Activated naive CD4-positive, alpha-beta T cell treated with anti-CD3 and anti-CD28 coated beads, Interleukin-2, amount 50 U/mL, for 16 hours (primary cell): Measurements from ENCODE around the gene TAS1R1.

Experiments used
- DNase-seq: peaks from one replicate; pipeline ENCODE4 v3.0.0-alpha.2; 2020

The TAS1R1 gene

DNA sequence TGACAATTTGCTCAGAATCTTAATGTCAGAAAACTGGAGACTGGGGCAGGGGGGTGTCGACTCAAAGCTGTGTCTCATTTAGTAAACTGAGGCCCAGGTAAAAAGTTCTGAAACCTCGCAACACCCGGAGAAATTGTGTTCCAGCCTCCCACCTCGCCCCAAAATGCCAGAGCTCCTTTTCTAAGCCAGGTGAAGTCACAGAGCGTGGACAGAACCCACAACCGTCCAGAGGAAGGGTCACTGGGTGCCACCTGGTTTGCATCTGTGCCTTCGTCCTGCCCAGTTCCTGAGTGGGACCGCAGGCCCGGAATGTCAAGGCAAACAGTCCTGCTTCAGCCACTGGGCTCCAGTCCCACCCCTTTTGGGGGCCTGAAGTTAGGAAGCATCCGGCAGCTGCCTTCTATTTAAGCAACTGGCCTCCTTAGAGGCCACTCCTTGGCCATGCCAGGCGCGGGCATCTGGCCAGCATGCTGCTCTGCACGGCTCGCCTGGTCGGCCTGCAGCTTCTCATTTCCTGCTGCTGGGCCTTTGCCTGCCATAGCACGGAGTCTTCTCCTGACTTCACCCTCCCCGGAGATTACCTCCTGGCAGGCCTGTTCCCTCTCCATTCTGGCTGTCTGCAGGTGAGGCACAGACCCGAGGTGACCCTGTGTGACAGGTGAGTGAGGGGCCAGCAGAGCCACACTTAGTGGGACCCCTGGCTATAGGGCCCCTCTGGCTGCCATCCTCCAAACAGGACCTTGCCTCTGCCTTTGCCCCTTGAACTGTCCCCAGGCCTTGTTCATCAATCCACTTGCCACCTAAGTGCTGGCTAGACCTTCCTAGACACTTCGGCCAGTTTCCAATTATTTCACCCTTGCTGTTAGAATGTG is at the start of gene TAS1R1:
Gene TAS1R1, plus strand, starts transcription at position 401 of the 872 bp plus-strand sequence. Its CDS starts 67 bp downstream, at position 468.
- DNase-seq: no peak

DNA sequence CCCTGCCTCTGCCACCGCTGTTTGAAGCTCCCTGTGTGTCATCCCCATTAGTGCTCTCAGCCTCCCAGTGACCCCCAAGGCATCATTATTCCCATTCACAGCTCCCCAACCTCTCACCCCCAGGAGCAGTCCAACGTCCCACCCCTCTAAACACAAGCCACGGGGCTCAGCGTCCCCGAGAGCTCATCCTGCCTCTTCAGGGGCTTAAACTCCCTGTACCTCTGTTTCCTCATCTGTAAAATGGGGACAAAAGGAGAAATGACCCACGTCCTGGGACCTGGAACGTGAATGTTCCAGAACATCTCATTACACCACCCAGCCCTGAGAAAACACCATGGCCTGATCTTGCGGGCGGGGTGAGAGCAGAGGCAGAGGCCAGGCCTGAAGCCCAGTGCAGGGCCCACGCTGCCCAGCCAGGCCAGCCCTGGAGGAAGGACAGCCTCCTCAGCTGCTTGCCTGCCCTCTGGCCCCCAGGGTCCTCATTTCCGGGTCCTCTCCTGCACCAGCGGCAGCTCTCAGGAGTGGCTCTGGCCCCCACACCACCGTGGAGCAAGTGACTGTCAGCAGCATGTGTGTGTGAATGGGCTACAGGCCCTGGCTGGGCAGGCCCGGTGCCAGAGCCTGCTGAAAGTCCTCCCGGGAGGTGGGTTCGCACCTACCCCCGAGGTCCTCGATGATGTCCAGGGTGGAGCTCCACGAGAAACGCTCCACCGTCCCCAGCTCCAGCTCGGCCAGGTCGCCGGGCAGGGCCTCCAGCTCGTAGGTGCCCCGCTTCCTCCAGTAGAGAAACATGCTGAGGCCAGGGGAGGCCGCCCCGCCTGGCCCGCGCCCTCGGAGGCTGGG is 49.5 kb upstream of the TAS1R1 start:
- no peak for DNase-seq

DNA sequence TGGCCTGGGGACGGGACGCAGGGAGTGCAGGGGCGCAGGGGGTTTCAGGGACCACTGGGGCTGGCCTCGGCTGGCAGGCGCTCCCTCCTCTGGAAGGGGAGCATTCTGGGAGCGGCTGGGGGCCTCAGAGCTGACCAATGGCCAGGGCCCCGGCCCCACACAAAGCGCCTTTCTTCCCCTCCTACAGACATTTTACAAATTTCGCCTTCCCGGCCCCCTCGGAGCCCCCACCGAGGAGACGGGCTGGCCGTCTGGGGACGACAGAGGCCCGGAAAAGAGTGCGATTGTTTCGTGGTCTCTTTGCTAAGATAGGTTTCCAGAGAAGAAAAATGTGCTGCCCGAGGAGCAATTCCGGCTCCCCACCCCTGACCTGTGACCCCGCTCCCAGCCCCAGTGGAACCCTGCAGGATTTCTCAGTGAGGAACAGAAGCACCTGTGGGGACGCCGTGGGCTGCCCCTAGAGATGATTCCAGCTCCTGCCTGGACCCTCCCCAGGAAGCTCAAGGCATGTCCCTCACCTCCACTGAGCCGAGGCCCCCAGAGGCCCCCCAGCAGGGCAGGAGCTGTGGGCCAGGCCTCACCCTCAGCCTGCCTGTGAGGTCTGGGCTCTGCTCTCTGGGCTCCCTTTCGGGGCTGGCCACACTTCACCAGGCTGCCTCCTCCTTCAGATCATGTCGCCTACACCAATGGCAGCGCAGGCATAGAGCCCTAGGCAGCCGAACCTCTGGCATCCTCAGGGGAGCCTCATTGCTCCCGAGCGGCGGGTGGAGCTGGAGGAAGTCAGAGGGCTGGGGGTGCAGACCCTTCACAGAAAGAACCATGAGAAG is 48.7 kb upstream of the TAS1R1 start:
- no peak for DNase-seq

DNA sequence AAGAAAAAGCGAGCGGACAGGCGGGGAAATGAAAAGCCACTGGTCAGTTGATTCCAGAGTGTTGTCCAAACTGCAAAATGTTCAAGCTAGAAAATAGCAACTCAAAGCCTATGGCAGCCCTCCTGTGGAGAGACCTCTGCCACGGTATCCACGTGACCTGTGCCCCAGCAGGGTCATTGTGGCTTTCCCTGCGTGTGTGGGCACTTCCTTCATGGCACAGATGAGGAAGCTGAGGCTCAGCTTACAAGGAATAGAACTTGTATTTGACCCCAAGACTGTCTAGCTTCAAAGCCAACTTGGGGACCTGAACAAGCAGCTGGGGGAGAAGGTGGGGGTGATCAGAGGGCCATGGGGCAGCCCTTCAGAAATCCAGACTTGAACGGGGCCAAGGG is 48.1 kb upstream of the TAS1R1 start:
- DNase-seq: no peak

DNA sequence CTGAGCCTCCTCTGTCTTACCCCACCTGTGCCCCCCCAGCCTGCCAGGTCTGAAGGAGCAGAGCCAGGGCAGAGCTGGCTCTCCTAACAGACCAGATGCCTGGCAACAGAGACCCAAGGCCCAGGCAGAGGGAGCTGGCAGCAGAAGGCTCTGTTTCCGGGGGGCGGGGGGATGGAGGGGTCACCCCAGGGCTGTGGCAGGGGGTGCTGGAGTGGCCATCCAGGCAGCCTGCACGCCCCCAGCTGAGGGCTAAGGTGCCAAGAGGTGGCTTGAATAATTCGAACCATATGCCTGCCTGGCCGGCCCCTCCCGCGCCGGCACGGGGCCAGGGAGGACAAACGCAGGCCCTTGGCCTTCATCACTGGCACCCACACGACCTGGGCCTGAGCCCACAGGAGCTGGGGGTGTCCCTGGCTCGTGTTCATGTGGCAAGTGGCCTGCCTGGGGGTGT is 47.6 kb upstream of the TAS1R1 start:
- DNase-seq: no peak

DNA sequence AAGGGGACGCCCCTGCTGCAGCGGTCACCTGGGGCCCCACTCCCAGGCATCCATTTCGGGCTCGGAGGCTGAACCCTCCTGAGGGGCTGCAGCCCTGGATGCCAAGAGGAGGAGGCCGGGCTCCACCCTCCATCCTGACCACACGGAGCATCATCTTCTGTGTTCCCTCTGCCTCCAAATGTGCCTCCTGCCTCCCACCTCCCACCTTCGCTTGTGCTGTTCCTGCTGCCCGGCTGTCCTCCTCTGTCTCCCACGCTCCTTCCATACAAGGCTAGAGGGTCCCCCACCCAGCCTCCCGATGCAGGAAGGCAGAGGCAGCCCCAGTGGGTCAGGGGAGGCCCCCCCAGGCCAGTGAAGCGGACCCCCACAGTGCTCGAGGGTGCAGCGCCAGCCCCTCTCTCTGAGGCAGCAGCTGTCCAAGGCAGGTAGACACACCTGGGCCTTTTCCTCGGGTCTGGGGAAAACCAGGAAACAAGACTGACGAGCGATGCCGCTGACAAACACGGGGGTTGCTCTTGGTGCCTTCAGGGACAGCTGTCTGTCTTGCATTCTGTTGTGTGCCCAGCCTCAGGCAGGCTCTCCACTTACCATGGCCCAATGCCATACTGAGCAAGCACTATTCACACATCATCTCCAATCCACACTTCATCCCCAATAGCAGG is 46.8 kb upstream of the TAS1R1 start:
- no peak for DNase-seq

DNA sequence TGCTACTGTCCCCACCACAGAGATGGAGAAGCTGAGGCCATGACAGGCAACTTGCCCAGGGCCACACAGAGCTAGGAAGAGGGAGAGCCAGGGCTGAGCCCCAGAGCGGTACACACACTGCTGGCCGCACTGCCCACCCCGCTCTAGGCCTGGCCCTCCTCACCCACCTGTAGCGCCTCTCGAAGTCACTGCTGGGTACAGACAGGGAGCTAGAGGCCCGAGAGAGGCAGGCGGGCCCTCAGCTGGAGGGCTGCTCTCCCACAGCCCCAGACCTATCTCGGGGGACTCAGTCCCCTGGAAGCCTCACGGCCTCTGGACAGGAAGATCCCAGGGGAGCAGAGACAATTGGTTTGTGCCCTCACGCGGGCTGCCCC is 46.3 kb upstream of the TAS1R1 start:
- no peak for DNase-seq

DNA sequence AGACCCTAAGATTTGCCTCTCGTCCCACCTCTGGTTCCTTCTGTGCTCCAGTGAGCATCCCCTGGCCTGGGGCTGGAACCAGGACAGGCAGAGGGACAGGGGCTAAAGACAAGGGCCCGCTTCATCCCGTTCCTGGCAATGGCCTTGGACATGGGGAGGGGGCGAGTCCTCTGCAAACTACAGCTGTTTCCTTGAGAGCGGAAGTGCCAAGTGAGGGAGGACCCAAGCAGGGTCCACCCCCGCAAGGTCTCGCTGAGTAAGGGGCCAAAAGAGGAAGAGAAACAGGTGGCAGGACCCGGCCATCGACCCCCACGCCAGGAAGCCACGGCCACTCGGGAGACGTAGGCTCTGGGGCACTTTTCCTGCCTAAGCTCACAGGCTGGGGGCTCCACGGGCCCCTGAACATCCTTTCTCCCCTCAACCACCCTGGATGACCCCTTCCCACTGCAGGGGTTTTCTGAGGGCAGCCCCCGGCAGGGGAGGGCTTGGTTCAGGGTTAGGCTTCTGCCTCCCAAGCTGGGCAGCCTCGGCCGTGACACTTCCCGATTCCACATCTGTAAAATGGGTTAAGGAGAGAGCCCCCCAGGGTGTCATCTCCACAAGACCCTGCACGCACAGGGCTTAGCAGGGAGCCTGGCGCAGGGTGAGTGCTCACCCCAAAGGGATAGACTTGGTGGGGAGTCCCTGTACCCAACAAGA is 45.7 kb upstream of the TAS1R1 start:
- DNase-seq: no peak

DNA sequence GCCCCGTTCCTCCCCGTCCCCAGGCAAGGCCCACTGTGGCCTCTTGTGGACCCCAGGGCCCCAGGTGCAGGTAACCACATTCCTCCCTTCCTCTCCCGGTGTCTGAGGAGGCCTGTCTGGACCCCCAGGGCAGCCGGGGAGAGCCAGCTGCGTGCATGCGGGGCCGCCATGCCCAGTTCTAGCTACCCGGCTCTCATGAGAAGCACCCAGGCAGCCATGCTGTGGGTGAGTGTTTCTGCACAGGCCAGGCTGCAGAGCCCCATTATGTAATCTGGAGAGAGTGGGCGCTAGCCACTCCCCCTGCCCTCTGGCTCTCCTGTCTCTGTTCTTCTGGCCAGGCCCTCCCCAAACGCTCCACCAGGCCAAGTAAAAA is 45.2 kb upstream of the TAS1R1 start:
- DNase-seq: no peak

DNA sequence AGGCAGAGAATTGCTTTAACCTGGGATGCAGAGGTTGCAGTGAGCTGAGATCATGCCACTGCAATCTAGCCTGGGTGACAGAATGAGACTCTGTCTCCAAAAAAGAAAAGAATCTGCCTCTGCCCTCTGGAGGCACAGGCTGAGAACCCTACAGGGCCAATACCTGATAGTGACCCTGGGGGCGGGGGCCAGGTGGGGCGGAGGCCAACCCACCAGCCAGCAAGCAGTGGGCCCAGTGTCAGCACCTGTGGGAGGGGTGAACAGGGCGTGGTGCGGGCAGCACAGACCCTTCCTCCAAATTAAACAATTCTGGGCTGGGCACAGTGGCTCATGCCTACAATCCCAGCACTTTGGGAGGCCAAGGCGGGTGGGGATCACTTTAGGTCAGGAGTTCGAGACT is 44.6 kb upstream of the TAS1R1 start:
- DNase-seq: no peak

DNA sequence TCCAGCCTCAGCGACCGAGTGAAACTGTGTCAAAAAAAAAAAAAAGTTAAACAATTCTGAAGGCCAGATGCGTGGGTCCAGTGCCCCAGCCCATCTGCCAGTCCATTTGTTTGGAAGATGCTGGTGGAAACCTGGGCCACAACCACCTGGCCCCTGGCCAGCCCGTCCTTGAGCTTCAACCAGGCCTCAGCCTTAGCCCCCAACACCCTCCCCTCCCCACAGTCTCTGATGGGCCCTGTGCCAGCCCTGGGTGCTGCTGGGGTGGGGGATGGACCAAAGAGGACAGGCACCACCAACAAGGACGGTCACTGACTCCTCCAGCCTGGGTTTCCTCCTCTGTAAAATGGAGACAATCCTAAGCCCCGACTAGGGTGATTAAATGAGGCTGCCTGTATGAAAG is 44.1 kb upstream of the TAS1R1 start:
- no peak for DNase-seq

DNA sequence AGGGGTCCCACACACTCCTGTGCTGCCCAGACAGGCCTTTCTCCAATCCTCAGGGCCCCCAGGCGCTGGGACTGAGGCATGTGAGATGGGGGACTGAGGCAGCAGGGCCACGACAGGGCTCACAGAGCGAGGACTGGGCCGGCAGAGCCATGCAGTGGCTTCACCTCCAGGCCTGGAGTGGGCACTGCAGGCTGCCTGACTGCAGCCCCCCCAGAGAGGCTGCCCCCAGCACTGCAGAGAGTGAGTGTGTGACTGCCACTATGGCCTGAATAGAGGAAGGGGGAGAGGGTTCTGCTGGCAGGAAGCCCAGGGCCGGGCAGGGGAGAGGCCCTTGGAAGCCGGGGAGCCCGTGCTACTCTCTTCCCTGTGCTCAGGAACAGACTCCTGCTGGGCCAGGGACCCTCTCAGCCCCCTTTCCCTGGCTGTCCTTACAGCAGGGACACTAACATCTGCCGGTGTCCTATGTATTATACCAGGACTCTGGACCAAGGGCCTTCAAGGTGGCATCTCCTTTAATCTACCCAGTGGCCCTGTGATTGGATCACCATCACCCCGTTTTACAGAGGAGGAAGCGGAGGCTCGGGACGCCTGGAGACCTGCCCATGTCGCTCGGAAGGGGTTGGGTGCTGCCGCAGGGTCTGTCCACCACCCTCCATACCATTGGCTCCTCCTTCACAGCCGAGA is 43.4 kb upstream of the TAS1R1 start:
- DNase-seq: no peak

DNA sequence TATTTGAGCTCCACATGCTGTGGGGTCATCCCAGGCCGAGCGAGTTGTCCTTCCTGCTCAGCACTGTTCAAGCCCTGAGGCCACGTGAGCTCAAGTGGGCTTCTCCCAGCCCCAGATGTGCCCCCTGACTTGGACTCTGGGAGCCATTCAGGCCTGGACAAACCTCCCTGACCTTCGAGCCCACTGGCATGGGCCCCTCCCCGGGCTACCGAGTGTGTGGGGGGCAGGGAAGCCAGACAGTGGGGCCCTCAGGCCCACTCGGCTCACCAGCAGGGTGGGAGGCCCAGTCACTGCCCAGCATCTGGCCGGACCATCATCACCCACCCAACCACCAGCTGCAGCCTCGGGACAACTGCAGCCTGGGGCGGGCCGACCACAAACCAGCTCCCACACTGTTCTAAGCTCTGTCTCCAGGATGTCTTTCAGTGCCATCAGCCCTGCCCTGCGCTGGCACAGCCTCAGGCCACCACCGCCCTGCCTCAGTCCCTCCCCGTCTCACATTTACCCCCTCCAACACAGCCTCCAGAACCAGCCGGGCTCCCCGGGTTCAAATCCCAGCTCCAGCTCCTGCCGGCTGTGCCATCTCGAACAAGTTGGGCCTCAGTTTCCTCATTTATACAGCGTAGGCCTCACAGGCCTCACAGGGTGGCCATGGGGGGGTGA is 42.7 kb upstream of the TAS1R1 start:
- DNase-seq: peak; percentile 4

DNA sequence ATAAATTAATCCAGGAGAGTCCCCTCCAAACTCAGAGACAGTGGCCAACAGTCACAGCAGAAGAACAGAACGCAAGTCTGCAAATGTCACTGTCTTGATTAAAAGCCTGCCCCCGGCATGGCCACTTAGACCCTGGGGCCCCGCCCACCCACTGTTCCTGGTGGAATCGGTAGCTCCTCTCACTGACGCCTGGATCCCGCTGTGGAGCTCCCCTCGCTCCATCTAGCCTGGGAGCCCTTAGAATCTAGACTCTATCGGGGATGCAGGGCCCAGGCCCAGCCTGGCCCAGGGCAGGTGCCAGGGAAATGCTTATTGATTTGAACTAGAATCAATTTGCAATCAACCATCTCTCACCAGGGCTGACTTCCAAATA is 42.2 kb upstream of the TAS1R1 start:
- DNase-seq: peak; percentile 2

DNA sequence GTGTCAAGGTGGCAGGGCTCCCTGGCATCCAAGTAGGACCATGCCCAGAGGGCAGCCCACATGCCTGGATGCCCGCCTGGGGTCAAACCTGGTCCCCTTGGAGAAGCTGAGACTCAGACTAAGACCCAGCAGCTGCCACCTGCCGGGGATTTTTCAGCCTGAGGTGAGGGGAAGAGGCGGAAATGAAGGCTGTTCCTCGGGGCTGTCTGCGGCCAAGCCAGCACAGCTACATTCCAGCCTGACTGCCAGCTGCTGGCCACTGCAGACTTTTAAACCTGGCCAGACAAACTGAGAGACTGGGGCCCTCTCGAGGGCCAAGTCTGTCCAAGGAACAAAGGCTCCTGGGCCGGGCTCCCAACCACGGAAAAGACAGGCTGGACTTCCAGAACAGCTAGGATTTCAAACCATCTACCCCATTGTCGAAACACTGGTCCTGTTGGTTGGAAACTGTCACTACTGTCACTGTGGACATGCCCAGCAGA is 41.7 kb upstream of the TAS1R1 start:
- DNase-seq: peak; percentile 4

DNA sequence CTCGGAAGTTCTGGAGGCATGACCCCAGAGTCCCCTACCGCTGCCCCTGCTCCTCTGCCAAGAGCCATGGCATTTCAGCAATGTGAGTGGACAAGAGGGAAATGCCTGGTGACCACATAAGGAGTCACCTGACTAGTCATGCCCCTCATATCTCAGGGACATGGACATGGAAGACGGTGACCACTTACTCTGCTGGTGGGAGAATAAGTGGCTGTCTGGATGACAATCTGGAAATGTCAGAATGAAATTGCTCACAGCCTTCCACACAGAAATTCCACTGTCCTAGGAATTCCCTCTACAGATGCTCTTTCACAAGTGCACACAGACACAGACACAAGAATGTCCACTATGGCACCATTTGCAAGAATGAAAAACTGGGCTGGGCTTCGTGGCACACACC is 39.3 kb upstream of the TAS1R1 start:
- DNase-seq: no peak

DNA sequence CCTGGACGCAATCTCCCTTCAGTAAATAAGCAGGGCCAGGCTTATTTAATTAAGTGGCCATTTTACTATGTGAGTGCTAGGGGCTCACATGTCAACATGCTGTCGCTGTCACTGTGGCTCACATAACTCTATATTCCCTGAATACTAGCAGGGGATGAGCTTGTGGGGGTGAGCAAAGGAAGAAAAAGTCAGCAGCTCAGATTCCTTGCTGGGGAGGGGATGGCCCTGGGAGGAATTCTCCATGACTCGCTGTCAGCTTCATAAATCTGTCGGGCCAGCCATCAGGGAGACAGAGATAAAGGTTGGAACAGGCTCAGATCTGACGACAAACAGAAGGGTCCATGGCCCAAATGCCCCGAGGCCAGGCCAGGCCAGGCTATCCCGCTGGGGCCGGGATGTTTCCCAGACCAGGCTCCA is 37.7 kb upstream of the TAS1R1 start:
- no peak for DNase-seq

DNA sequence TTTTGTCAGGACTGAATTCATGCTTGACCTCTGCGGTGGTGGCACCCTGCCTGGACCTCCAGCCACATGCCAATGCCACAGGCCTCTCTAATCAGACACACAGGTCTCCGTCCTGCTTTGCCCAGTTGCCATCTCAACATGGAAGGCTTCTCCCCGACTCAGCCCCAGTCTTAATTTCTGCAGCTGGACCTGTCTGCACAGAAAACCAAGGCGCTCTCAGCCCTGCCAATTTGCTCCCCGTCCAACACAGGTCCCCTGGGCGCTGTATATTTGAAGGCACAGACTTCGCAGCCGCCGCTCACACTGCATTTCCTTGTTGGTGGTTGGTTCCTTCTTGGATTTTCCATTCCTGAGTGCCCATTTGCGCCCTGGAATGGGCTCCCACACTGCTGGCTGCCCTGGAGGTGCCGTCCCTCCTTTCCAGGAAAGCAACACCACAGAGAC is 35.6 kb upstream of the TAS1R1 start:
- no peak for DNase-seq

DNA sequence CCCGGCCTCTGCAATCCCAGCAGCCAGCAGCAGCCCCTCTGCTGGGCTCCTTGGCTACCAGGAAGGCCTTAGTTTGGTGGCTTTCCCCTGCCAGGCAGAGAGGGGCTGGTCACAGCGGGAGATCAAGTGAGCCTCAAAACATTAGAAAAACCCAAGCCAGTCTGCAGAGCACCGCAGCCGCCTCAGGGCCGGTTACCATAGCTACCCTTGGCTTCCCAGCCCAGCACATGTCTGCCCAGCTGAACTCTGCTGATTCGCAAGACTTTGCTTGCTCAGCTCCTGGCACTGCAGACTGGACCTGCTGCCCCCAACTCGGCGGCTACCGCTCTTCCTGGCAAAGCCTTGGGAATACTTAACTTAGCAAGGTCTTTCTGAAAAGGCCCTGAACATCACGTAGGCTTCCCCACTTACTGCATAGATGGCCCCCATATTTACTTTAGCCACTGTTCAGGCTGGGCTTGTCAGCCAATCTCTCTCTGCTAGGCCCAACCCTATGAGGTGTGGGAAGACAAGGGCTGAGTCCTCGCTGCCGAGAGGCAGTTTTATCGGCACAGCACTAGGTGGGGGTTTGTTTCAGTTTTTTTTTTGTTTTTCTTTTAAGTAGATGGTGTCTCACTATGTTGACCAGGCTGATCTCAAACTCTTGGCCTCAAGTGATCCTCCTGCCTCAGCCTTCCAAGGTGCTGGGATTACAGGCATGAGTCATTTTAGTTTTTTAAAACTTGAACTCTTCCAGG is 35.0 kb upstream of the TAS1R1 start:
- no peak for DNase-seq

DNA sequence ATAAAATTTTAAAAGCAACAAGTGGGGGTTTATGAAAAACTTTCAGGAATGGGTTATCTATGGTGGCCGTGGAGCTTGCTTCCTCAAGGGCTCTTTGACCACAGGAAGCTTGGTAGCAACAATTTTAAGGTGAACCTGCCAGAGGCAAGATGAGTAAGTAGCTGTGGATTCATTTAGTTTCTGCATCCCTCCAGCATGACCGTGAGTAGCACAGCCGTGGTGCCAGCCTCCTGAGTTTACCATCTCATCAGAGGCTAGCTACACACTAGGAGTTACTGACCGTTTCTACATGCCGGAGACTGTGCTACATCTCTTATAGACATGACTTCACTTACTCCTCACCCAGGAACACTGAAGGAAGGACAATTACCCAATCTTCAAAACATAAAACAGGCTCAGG is 33.6 kb upstream of the TAS1R1 start:
- no peak for DNase-seq
